HG02678 (cell line): ENCODE data around the gene HERC5.
"Not testable (repeated sequence)": the region's sequence is repeated elsewhere in the genome, so short reads cannot be mapped to it uniquely, and the experiment has no call there.

Experiments used
- ATAC-seq: cut with Tn5 transposase; IDR thresholded peaks from one replicate; pipeline ENCODE4 v1.9.1; 2021; ENCODE audit warnings: mild to moderate bottlenecking, moderate library complexity; ENCODE audit not compliant: unreplicated experiment

The HERC5 gene

GRCh38 chr4:88517825-88518224, 60.9 kb downstream of the HERC5 start:
- no peak for ATAC-seq

- no peak for ATAC-seq
These were observed 62.0 kb downstream of the HERC5 start for GRCh38 chr4:88518911-88519310.

GRCh38 chr4:88522702-88523324, 65.9 kb downstream of the HERC5 start:
- peak; percentile 20 for ATAC-seq

GRCh38 chr4:88523325-88524129, 66.6 kb downstream of the HERC5 start, which contains the start of gene PYURF:
PYURF (minus strand) TSS chr4:88523776; CDS start chr4:88523700, 76 bp downstream.
- peak; percentile 85 for ATAC-seq

DNA sequence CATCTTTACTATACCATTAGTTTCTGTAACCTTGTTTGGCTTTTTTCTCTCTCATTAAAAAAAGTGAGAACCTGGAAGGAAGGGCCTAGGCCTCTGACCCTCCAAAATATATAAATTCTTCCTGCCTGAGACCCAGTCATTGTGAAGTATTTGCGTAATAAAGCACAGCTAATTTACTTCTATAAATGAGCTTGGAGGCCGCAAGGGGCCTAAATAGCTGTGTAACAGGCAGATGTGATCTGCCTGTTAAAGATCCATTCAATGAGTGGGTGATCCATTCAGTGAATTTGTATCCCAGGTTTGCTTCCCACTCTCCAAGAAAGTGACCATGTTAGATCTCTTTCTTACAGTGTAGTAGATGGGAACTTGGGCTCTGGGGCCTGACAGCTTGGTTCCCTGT, 67.3 kb downstream of the HERC5 start:
- no peak for ATAC-seq

- no peak for ATAC-seq
These were observed 69.4 kb downstream of the HERC5 start for GRCh38 chr4:88526221-88526815.

DNA sequence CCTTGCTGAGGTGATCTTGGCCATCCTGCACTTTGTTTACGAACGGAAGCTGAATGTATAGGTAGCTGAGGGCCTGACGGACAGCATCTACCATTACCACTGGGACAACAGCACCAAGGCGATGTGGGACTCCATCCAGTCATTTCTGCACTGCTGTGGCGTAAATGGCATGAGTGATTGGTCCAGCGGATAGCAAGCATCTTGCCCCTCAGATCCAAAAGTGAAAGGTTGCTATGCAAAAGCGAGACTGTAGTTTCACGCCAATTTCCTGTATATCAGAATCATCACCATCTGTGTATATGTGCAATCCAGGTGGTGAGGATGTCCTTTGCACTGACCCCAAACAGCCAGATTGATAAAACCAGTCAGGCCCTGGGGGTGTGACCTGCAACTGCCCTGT, 70.9 kb downstream of the HERC5 start:
- ATAC-seq = peak; percentile 27

GRCh38 chr4:88528861-88529260, 71.9 kb downstream of the HERC5 start:
- no peak for ATAC-seq

DNA sequence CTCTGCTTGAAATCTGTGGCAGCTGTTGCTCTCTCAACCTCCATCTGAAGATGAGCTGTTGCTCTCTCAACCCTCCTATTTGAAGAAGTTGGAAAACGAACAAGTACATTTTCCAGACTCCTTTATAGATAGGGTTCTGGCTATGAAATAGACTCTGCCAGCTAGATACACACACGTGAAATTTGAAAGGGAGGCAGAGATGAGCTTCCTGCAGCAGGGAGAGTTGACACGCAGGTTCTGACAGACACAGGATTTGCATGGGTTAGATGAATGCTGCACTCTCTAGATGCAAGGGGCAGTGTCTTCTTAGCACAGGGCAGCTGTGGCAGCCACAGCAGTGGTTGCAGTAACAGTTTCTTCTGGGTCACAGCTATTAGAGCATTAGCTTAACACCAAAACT, 74.6 kb downstream of the HERC5 start:
- ATAC-seq = no peak

- no peak for ATAC-seq
These were observed 76.3 kb downstream of the HERC5 start for GRCh38 chr4:88533088-88533790.

DNA sequence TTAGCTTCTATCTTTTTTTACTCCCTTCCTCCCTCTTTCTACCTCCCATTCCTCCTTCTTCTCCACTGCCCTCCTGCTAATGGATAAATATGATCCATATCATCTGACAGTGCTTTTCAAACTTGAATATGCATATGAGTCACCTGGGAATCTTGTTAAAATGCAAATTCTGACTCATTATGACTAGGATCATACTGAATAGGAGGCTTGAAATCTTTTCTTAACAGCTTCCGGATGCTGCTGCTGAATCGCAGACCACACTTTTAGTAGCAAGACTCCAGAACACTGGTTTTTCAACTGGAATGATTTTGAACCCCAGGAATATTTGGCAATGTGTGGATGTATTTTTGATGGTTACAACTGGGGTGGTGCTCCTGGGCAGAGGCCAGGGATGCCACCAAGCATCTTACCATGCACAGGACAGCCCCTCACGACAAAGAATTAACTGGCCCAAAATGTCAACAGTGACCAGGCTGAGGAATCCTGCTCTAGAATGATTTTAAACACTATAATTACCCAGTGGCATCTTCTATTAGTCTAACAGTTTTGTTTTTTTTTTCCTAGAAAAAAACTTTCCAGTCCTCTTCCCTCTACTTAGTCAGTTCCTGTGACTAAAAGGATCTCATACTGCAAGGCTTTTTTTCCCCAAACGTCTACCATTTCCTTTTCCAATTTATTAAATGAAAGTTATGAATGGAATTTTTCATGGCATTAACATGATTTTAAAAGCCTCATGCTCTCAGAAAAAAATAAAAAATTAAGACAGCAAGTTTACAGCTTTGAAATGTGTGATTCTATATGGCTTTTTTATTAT, 77.2 kb downstream of the HERC5 start:
- ATAC-seq = no peak

DNA sequence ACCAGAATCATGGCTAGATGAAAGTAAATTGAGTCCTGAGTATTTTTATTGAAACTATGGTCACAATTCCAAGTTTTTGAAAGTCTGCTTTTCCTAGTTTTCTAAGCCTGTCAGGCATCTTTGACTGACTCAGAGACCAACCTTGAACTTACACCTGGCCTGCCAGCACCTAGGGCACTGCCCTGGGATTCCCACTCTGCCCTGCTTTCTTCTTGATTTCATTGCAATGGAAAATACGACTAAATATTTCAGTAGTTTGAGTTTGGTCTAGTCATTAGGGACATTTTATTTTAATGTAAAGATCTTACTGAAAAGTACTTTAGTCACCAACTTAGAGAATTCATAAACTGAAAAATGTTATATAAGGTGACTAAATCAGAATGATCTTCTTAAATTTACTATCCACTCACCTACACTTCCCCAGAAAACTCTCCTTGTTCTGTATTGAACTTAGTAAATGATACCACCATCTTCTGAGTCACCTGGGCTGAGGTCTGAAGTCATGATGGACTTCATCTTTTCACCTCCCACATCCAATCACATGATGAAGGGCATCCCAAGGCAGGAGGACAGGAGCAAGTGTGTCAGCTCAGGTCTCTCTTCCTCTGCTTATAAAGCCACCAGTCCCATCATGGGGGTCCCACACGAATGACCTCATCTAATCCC, 78.3 kb downstream of the HERC5 start:
- ATAC-seq = no peak

DNA sequence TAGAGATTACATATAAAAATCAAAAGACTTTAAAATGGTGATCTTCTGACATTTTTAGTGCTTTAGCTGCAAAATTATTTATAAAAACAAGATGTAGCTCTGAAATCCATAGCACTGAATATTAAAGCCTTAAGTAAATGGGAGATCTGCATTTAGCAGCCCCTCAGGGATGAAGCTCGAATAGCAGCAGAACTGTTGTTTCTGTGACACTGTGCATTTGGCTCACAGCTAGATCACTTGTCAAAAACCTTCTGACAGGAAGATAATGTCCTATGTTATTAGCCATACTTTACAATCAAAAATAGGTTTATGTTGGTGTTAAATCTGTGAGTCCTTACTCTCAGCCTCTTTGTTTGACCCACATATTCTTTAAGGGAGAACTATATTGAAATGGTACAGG, 80.8 kb downstream of the HERC5 start:
- ATAC-seq = no peak

- ATAC-seq = not testable (repeated sequence)
These were observed 82.6 kb downstream of the HERC5 start for GRCh38 chr4:88539322-88540068.

- ATAC-seq = no peak
These were observed 92.9 kb downstream of the HERC5 start for GRCh38 chr4:88549815-88550214.
